ENCODE data around the gene CYB561D1.

CYB561D1 gene

DNA sequence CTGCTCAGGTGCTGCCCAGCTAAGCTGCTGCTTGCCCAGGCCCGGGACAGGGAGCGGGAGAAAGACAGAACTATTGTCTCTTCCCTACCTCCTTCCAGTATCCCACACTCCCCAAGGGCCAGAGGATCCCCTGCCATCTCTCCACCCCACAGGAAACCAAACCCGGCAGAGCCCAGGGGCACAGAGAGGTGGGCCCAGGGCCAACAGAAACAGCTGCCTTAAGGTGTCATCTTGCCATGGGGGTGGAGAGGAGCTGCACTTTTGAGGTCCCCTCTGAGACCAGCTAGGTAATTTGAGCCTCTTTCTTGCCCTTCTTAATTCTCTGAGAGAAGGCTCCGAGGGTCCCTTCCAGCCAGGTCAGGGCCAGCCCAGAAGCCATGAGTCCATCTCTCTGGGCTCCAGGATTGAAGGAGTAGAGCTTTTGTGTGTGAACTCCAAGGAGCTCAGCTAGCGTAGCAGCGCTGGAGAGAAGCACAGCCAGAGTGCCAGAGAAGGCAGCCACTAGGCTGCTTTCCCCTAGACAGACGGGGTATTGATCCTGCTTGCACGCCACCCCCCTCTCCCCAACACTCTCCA is 36.1 kb downstream of the CYB561D1 start:
- Histone ChIP-seq H3K4me3 (replicated peaks; ENCODE audit: low read depth, low read length) (no peak overlapping the region), H3K27me3 (replicated peaks; ENCODE audit: control insufficient read depth, insufficient read depth, low read length) (no peaks in the 10 kb centered on the region), H3K36me3 (ENCODE audit: control insufficient read depth, insufficient read depth, low read length) (no peaks in the 10 kb centered on the region)
- DNase-seq (ENCODE audit: extremely low read depth, insufficient read length), result no peak
- TF ChIP-seq, protein P1, sequence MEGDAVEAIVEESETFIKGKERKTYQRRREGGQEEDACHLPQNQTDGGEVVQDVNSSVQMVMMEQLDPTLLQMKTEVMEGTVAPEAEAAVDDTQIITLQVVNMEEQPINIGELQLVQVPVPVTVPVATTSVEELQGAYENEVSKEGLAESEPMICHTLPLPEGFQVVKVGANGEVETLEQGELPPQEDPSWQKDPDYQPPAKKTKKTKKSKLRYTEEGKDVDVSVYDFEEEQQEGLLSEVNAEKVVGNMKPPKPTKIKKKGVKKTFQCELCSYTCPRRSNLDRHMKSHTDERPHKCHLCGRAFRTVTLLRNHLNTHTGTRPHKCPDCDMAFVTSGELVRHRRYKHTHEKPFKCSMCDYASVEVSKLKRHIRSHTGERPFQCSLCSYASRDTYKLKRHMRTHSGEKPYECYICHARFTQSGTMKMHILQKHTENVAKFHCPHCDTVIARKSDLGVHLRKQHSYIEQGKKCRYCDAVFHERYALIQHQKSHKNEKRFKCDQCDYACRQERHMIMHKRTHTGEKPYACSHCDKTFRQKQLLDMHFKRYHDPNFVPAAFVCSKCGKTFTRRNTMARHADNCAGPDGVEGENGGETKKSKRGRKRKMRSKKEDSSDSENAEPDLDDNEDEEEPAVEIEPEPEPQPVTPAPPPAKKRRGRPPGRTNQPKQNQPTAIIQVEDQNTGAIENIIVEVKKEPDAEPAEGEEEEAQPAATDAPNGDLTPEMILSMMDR (IDR thresholded peaks at IDR 0.05; ENCODE audit: insufficient read depth, low read length, poor library complexity, severe bottlenecking), result no peak

DNA sequence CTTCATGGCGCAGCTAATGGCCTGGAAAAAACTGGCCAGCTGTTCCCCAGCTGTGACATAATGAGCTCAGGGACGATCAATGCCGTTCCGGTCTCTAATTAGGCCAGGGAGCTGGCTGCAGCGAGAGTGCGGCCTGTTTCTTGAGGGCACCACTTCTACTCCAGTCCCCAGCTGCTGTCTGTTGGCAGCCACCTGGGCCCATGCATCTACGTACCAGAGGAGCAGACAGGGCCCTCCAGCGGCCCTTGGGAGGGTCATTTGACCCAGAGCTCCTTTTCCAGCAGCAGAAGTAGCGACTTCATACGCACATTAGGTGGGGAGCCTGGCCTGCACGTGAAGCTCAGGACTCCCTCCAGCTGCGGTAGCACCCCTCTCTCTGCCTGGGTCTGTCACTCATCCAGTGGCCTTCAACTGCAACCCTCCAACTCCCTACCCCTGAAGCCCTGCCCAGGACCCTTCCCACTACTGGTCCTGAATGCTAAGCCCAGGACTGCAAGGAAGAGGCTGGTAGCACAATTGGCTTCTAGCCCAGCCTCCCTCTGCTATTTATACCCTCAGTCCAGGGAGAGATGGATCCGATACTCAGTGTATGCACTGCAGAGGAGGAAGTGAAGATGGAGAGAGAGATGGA is 36.7 kb downstream of the CYB561D1 start:
- Histone ChIP-seq H3K4me3 (replicated peaks; ENCODE audit: low read depth, low read length) (no peak overlapping the region), H3K36me3 (ENCODE audit: control insufficient read depth, insufficient read depth, low read length) (no peaks in the 10 kb centered on the region), H3K27me3 (replicated peaks; ENCODE audit: control insufficient read depth, insufficient read depth, low read length) (no peaks in the 10 kb centered on the region)
- no peak for DNase-seq (ENCODE audit: extremely low read depth, insufficient read length)
- TF ChIP-seq, protein P1 (IDR thresholded peaks at IDR 0.05; ENCODE audit: insufficient read depth, low read length, poor library complexity, severe bottlenecking), result no peak

- DNase-seq (ENCODE audit: extremely low read depth, insufficient read length), result no peak
- Histone ChIP-seq H3K4me3 (replicated peaks; ENCODE audit: low read depth, low read length) (no peak overlapping the region), H3K36me3 (ENCODE audit: control insufficient read depth, insufficient read depth, low read length) (no peaks in the 10 kb centered on the region), H3K27me3 (replicated peaks; ENCODE audit: control insufficient read depth, insufficient read depth, low read length) (no peaks in the 10 kb centered on the region)
- TF ChIP-seq, protein P1 (IDR thresholded peaks at IDR 0.05; ENCODE audit: insufficient read depth, low read length, poor library complexity, severe bottlenecking), result no peak
These were observed 37.5 kb downstream of the CYB561D1 start for GRCh38 chr1:109531380-109531779.

GRCh38 chr1:109531826-109532364 is 38.0 kb downstream of the CYB561D1 start:
- Histone ChIP-seq H3K36me3 (ENCODE audit: control insufficient read depth, insufficient read depth, low read length) (no peaks in the 10 kb centered on the region), H3K27me3 (replicated peaks; ENCODE audit: control insufficient read depth, insufficient read depth, low read length) (no peaks in the 10 kb centered on the region), H3K4me3 (replicated peaks; ENCODE audit: low read depth, low read length) (no peak overlapping the region)
- TF ChIP-seq, protein P1 (IDR thresholded peaks at IDR 0.05; ENCODE audit: insufficient read depth, low read length, poor library complexity, severe bottlenecking), result no peak
- no peak for DNase-seq (ENCODE audit: extremely low read depth, insufficient read length)

GRCh38 chr1:109532365-109533136 is 38.7 kb downstream of the CYB561D1 start:
- no peaks in the 10 kb centered on the region for H3K27me3 ChIP-seq (replicated peaks; ENCODE audit: control insufficient read depth, insufficient read depth, low read length)
- peak; percentile 70 for DNase-seq (ENCODE audit: extremely low read depth, insufficient read length)
- H3K4me3 ChIP-seq (replicated peaks; ENCODE audit: low read depth, low read length), result peak overlapping the region; percentile 49
- no peaks in the 10 kb centered on the region for H3K36me3 ChIP-seq (ENCODE audit: control insufficient read depth, insufficient read depth, low read length)
- TF ChIP-seq, protein P1 (IDR thresholded peaks at IDR 0.05; ENCODE audit: insufficient read depth, low read length, poor library complexity, severe bottlenecking), result peak; percentile 97
